AG04449 (cell line): Measurements from ENCODE around the gene JTB.

Experiments used
- CTCF ChIA-PET: fragments of 350-600 bp; formaldehyde crosslinking; extraction: SDS; loops from one replicate; lab custom pipeline; 2021; ENCODE audit warnings: antibody characterized with exemption; lab: Yijun Ruan, JAX
- POLR2A ChIA-PET: fragments of 400-600, 350-600 bp; formaldehyde crosslinking; extraction: SDS; loops from one replicate; lab custom pipeline; 2020; ENCODE audit warnings: antibody characterized with exemption, inconsistent platforms; lab: Yijun Ruan, JAX
- DNase-seq: peaks from one replicate; pipeline ENCODE4 v3.0.0-alpha.2; 2010; ENCODE audit warnings: low read depth, low spot score
- H3K4me3 ChIP-seq: 2 replicates; pipeline ENCODE4 v1.5.1; 2011; ENCODE audit warnings: low read depth, mild to moderate bottlenecking, control low read depth, low read length
- TF ChIP-seq, protein P1 (sequence below): IDR thresholded peaks from one replicate; pipeline ENCODE4 v1.5.1; 2011; ENCODE audit warnings: mild to moderate bottlenecking, moderate library complexity, low read length, control low read depth, inconsistent platforms; ENCODE audit not compliant: insufficient read depth; ENCODE audit errors: missing control alignments

Gene JTB

DNA sequence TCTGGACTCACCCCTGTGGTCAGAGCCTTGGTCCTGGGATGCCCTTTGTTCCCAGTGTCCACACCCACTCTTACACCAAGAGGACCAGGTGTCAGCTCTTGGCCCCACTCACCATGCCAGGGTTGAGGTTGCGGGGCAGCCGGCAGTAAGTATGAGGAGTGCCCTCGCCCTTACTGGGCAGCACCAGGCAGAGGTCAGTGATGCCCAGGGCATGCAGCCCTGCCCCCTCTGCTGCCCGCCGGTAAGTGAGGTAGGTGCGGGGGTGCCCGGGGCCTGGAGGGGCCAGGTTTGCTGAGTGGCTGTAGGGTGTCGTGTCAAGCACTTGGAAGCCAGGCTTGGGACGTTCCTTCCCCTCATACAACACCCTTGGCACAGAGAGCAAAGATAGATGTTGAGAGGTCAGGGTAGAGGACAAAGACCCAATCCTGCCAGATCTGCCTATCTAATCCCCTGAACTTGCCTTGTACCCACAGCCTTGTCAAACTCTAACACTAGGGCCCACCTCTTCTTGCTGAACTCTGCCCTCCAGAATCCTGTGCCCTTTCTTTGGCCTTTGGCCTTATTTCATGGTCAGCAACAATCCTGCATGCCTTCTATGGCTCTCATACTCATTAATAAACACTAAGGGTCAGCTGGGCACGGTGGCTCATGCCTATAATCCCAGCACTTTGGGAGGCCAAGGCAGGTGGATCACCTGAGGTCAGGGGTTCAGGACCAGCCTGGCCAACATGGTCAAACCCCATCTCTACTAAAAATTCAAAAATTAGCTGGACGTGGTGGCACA lies 34.5 kb downstream of the JTB start:
- no peak overlapping the region for H3K4me3 ChIP-seq
- no peak for DNase-seq
- TF ChIP-seq, protein P1, sequence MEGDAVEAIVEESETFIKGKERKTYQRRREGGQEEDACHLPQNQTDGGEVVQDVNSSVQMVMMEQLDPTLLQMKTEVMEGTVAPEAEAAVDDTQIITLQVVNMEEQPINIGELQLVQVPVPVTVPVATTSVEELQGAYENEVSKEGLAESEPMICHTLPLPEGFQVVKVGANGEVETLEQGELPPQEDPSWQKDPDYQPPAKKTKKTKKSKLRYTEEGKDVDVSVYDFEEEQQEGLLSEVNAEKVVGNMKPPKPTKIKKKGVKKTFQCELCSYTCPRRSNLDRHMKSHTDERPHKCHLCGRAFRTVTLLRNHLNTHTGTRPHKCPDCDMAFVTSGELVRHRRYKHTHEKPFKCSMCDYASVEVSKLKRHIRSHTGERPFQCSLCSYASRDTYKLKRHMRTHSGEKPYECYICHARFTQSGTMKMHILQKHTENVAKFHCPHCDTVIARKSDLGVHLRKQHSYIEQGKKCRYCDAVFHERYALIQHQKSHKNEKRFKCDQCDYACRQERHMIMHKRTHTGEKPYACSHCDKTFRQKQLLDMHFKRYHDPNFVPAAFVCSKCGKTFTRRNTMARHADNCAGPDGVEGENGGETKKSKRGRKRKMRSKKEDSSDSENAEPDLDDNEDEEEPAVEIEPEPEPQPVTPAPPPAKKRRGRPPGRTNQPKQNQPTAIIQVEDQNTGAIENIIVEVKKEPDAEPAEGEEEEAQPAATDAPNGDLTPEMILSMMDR, result no peak
- ChIA-PET CTCF (interaction anchor here (0.5 to 4.3 kb wide), 5 partner anchors 10 to 432 kb away, joined by 3 to 83 read pairs (median 8); partner anchors contain the start of genes CREB3L4, CRTC2 and RAB13), POLR2A (interaction anchor here (0.6 kb wide), 1 partner anchor 51 kb away, joined by 4 read pairs; no protein-coding TSS in a partner anchor)

DNA sequence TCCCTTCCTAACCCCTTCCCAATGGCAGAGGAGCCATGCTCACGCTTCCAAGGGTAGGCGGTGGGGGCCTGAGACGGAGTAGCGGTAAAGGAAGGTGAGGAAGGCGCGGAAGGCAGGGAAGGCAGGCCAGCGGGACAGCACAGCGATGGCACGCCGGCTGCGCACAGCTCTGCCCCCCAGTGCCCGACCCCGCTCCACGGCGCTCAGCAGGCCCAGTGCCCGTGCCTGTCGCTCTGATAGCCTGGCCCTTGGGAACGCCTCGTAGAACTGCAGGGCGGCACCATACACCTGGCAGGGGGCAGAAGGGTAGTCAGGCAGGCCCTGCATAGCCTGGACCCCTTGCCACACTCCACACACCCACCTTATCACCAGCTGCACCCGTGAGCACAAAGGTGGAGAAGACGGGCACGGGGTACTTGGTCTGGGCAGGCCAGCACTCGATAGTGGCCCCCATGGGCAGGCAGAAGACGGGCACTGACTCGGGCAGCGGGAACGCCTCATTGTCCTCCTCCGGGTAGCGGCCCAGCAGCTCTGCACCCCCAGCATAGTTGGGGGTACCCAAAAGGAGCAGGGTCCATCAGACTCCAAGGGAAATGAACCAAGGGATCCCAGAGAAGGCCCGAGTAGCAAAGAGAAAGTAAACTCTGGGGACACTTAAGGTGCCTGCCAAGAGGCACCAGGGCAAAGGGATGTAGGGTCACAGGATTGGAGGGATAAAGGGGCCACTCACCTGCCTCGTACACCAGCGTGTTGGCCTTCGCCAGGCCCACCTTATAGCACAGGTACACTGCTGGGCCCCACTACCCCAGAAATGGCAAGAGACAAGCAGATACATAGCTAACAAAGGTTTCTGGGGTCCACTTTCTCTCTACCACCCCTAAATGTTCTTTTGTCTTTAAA lies 35.4 kb downstream of the JTB start:
- TF ChIP-seq, protein P1, result no peak
- POLR2A ChIA-PET, result interaction anchor here (1.4 kb wide), 1 partner anchor 14 kb away, joined by 5 read pairs; no protein-coding TSS in a partner anchor
- CTCF ChIA-PET, result interaction anchor here (1.3 kb wide), 1 partner anchor 11 kb away, joined by 4 read pairs; no protein-coding TSS in a partner anchor
- H3K4me3 ChIP-seq, result no peak overlapping the region
- DNase-seq, result no peak

DNA sequence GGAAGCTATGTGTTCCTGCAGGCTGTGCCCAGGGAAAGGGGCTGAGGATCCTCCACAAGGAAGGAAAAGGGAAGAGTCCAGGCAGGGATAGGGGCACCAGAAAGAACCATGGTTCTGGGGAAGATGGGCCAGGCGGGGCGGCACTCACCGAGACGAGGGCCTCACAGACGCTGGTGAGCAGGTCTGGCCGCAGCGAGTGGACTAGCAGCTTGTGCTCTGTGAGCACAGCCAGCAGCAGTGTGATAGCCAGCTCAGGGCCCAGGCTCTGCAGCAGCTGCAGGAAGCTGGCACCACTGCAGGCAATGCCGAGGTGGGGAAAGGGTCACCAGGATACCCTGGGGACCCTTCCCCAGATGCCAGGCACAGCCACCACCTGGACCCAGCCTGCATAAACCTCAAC lies 36.7 kb downstream of the JTB start:
- ChIA-PET CTCF (interaction anchor here (1.1 to 2.3 kb wide), 5 partner anchors 10 to 113 kb away, joined by 3 to 6 read pairs (median 4); partner anchors contain the start of gene JTB), POLR2A (interaction anchor here (1.4 to 2.1 kb wide), 2 partner anchors 12 to 17 kb away, joined by 5 to 6 read pairs; partner anchors contain the start of gene GATAD2B)
- DNase-seq, result no peak
- TF ChIP-seq, protein P1, result no peak
- no peak overlapping the region for H3K4me3 ChIP-seq

DNA sequence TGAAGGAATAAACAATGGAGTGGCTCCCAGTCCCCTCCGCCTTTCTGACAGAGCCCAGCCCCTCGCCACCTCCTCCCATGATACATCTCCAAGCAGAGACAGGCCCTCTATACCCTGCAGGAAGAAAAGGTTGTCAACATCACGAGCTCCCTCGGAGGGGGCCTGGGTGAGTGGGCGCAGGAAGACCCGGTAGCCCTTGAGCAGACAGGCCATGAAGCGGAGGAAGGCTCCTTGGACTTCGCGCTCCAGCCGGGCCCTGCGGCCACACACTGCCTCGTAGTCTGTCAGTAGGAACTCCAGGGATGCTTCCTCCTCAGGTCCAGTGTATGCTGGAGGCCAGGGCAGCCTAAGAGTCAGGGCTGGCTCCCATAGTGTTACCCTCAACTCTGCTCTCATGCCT lies 38.0 kb downstream of the JTB start:
- POLR2A ChIA-PET, result interaction anchor here (2.1 kb wide), 1 partner anchor 16 kb away, joined by 6 read pairs; the partner anchor contains the start of gene GATAD2B

DNA sequence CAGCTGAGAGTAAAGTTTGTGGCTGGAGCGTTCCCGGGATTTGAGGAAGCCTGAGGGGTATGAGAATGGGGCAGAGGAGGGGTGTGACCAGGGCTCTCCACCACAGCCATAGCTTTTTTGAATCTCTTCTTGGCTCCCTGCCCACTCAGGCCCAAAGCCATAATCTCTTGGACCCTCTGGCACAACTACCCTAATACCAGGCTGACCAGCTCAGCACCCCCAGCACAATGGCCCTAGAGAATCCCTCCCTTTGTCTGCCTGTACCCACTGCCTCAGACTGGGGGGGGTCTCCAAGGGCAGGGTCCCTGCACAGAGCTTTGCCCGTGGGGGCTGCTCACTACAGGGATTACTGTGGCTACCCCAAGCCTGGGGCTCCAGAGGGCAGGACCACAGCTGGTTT lies 38.5 kb downstream of the JTB start:
- CTCF ChIA-PET, result interaction anchor here (1.3 to 1.5 kb wide), 2 partner anchors 9 to 19 kb away, joined by 3 to 5 read pairs; no protein-coding TSS in a partner anchor
- TF ChIP-seq, protein P1, result no peak
- POLR2A ChIA-PET, result interaction anchor here (2.1 kb wide), 1 partner anchor 16 kb away, joined by 6 read pairs; the partner anchor contains the start of gene GATAD2B
- no peak overlapping the region for H3K4me3 ChIP-seq
- no peak for DNase-seq

More for the DNA sequence above, 38.0 kb downstream of the JTB start:
- no peak overlapping the region for H3K4me3 ChIP-seq
- no peak for DNase-seq
- CTCF ChIA-PET, result interaction anchor here (0.9 to 2.3 kb wide), 6 partner anchors 10 to 141 kb away, joined by 3 to 6 read pairs (median 4); partner anchors contain the start of gene JTB
- TF ChIP-seq, protein P1, result no peak
